ENCODE results near the gene SHROOM1. TPM values are rescaled to one million over a fixed set of nuclear protein-coding genes. Genes with fewer than 3 reads are reported as not detected.

Gene SHROOM1
- total and polyA plus RNA-seq, 12 donors: 1.3 to 18.3 (median 5.3) TPM

- intact Hi-C loops (cut with DNase I): no loop called here
- H3K4me1 ChIP-seq (replicated peaks in 1 of 2): peaks cover 7 to 10% of the 10 kb centered on the region in 2 donors
- no peaks in the 10 kb centered on the region for H3K27me3 ChIP-seq
- TF ChIP-seq CTCF (IDR thresholded peaks at IDR 0.05) (no peak), POLR2A (IDR thresholded peaks at IDR 0.05) (no peak)
- H3K36me3 ChIP-seq (replicated peaks in 1 of 2): no peaks in the 10 kb centered on the region
- no peak overlapping the region for H3K27ac ChIP-seq
- no peak for DNase-seq
- H3K9me3 ChIP-seq (replicated peaks in 1 of 3): no peaks in the 10 kb centered on the region
- WGBS, 4 donors: 86 to 94% (median 91%) methylated on average over 4 of the region's 4 CpGs
- no peak overlapping the region for H3K4me3 ChIP-seq
Observed at GRCh38 chr5:132781029-132781428, 49.4 kb downstream of the SHROOM1 start.

- 85 to 96% (median 92%) methylated on average over 1 of the region's 1 CpG for WGBS, 4 donors
- Histone ChIP-seq H3K4me1 (replicated peaks in 1 of 2) (peaks cover 11 to 12% of the 10 kb centered on the region in 2 donors), H3K4me3 (no peak overlapping the region), H3K27ac (no peak overlapping the region), H3K9me3 (replicated peaks in 1 of 3) (no peaks in the 10 kb centered on the region), H3K27me3 (no peaks in the 10 kb centered on the region), H3K36me3 (replicated peaks in 1 of 2) (no peaks in the 10 kb centered on the region)
- intact Hi-C loops (cut with DNase I): no loop called here
- TF ChIP-seq POLR2A (IDR thresholded peaks at IDR 0.05) (no peak), CTCF (IDR thresholded peaks at IDR 0.05) (no peak)
- no peak for DNase-seq
Observed at GRCh38 chr5:132780577-132780976, 49.9 kb downstream of the SHROOM1 start.

GRCh38 chr5:132779961-132780360 lies 50.5 kb downstream of the SHROOM1 start:
- no peak overlapping the region for H3K4me3 ChIP-seq
- no peak overlapping the region for H3K27ac ChIP-seq
- WGBS, 4 donors: 89 to 97% (median 94%) methylated on average over 3 of the region's 3 CpGs
- intact Hi-C loops (cut with DNase I): no loop called here
- no peaks in the 10 kb centered on the region for H3K36me3 ChIP-seq (replicated peaks in 1 of 2)
- TF ChIP-seq POLR2A (IDR thresholded peaks at IDR 0.05): no peak
- no peak for TF ChIP-seq CTCF (IDR thresholded peaks at IDR 0.05)
- no peaks in the 10 kb centered on the region for H3K9me3 ChIP-seq (replicated peaks in 1 of 3)
- H3K4me1 ChIP-seq (replicated peaks in 1 of 2): peaks cover 12 to 15% of the 10 kb centered on the region in 2 donors
- no peaks in the 10 kb centered on the region for H3K27me3 ChIP-seq
- DNase-seq: peak in 1 of 7 donors; percentile 13

- no peaks in the 10 kb centered on the region for H3K36me3 ChIP-seq (replicated peaks in 1 of 2)
- 84 to 90% (median 88%) methylated on average over 5 of the region's 5 CpGs for WGBS, 4 donors
Observed at GRCh38 chr5:132778856-132779255, 51.6 kb downstream of the SHROOM1 start.

More at GRCh38 chr5:132778856-132779255, 51.6 kb downstream of the SHROOM1 start:
- no peak for DNase-seq
- TF ChIP-seq CTCF (IDR thresholded peaks at IDR 0.05): no peak
- no peak for TF ChIP-seq POLR2A (IDR thresholded peaks at IDR 0.05)
- Histone ChIP-seq H3K9me3 (replicated peaks in 1 of 3) (no peaks in the 10 kb centered on the region), H3K4me1 (replicated peaks in 1 of 2) (peaks cover 12 to 17% of the 10 kb centered on the region in 2 donors), H3K27ac (no peak overlapping the region), H3K4me3 (no peak overlapping the region), H3K27me3 (no peaks in the 10 kb centered on the region)
- intact Hi-C loops (cut with DNase I): no loop called here
